Measurements from ENCODE around the gene STK17A.

DNA sequence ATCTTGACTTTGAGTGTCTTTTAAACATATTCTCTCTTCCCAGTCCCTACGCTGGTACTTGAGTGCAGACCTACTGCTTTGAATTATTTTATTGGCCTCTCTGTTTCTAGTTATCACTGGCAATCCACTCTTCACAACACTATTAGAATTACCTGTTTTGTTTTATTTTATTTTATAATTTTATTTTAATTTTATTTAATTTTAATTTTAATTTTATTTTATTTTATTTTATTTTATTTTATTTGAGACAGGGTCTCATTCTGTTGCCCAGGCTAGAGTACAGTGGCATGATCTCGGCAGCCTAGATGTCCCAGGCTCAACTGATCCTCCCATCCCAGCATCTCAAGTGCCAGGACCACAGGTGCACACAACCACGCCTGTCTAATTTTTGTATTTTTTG, 6.8 kb downstream of the STK17A start:
- TF ChIP-seq, protein P1, sequence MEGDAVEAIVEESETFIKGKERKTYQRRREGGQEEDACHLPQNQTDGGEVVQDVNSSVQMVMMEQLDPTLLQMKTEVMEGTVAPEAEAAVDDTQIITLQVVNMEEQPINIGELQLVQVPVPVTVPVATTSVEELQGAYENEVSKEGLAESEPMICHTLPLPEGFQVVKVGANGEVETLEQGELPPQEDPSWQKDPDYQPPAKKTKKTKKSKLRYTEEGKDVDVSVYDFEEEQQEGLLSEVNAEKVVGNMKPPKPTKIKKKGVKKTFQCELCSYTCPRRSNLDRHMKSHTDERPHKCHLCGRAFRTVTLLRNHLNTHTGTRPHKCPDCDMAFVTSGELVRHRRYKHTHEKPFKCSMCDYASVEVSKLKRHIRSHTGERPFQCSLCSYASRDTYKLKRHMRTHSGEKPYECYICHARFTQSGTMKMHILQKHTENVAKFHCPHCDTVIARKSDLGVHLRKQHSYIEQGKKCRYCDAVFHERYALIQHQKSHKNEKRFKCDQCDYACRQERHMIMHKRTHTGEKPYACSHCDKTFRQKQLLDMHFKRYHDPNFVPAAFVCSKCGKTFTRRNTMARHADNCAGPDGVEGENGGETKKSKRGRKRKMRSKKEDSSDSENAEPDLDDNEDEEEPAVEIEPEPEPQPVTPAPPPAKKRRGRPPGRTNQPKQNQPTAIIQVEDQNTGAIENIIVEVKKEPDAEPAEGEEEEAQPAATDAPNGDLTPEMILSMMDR (IDR thresholded peaks at IDR 0.05; ENCODE audit: borderline replicate concordance, extremely low read depth, low read length, poor library complexity, severe bottlenecking), result no peak
- TF ChIP-seq EZH2 (IDR thresholded peaks at IDR 0.05; ENCODE audit: borderline replicate concordance, low read depth, low read length, severe bottlenecking), result no peak
